GM18502 (cell line): ENCODE data around the gene TSPAN14.
"Not testable (repeated sequence)": the region's sequence is repeated elsewhere in the genome, so short reads cannot be mapped to it uniquely, and the experiment has no call there.

ENCODE experiments used
- ATAC-seq: cut with Tn5 transposase; IDR thresholded peaks from one replicate; pipeline ENCODE4 v1.9.1; 2021; ENCODE audit warnings: mild to moderate bottlenecking; ENCODE audit not compliant: unreplicated experiment, poor library complexity

TSPAN14 gene

DNA sequence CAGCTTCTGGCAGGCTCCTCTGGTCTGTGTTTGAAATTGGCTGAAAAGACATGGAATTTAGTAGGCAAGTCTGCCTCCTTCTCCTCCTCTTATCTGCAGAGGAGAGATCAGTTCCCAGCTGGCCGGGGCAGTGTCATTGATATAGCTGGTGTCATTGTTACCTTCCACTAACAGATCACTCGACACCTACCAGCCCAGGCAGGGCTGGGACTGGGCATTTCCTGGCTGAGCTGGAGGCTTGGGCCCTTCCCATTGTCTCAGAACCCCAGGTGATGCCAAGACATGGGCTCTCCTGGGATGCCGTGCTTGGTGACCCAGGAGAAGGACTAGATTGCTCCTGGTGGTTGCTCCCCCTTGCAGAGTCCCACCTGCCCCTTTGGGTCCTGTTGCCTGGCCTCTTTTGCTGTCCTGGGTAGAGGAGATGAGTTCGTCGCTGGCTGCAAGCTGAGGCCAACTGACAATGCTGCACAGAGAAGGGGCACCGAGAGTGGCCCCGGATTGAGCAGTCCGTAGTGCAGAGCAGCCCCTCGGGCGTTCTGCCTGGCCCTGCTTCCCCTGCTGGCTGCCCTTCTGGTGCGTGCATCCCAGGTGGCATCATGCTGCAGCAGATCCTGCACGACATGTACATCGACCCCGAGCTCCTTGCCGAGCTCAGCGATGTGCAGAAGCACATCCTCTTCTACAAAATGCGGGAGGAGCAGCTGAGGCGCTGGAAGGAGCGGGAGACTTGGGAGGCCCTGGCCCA is 83.8 kb downstream of the TSPAN14 start, which contains the start of gene SH2D4B:
Gene SH2D4B (plus strand): TSS at position 167 of the 745 bp plus-strand sequence. CDS start 430 bp downstream, at position 597.
- ATAC-seq, result no peak

DNA sequence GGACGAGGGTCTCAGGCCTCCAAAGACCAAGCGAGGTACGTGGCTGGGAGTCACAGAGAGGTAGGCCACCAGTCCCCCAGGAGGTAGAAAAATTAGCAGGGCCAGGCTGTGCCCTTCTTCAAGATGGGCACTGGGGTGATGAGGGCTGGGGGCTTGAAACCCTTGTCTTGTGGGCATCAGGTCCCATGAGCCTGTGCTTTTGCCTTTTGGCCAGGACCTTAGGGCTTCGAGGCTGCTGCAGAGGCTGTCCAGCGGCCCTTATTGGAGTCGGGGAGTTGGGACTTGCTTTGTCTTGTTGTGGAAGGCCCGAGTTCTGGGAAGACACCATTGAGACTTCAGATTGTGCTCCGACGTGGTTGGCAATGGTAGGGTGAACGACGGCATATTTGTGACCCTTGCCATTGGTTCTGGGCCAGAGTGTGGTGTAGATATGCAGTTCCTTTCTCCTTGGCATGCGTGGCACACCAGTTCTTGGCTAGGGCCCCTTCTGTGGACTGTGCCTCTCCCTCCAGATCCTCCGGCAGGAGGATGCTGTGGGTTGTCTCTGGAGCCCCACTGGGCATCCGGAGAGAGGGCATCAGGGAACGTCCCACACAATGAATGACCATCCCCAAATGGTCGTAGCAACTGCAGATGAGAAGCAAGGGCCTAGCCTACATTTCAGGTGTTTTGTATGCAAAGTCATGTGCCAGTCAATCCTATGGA is 84.5 kb downstream of the TSPAN14 start:
- ATAC-seq, result no peak

DNA sequence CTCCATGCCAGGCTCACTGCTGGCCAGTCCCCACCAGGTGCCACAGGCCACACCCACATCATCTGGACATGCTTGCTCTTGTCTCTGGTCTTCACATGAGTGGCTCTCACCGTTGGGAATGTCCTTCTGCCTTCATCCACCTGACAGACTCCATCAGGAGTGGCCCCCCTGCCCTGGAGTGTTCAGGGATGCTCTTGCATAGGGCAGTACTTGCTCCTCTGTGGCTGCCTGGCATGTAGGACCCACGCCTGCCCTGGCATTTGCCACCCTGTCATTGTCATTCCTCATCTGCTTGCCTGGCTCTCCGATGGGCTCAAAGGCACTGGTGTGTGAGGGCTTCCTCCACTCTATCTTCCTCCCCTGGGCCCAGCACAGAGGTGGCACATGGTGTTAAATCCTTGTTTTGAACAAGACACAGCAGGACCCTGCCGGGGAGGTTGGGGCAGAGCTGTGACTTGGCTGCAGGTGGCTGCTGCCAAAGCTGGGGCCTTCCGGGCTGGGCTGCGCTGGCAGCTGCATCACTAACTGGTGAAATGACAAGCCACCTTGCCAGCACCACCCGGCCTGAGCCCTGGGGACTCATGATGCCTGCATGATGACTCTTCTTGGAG is 85.4 kb downstream of the TSPAN14 start:
- ATAC-seq, result no peak

DNA sequence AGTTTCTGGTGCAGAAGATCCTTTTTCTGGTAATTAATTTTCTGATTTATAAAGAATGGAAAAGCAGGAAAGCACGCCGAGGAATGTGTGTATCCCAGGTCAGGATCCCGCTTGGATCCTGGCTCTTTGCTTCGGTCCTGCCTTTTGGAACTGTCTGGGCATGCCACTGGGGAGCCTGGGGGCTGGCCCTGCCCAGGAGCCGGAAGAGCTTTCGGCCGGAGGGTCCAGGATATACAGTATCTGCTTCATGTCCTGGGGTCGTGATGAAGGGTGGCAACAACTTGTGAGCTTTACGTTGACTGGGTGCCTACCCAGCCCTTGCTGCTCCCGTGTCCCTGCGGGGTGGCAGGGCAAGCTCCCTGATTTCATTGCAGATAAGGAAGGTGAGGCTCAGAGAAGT is 86.0 kb downstream of the TSPAN14 start:
- no peak for ATAC-seq

DNA sequence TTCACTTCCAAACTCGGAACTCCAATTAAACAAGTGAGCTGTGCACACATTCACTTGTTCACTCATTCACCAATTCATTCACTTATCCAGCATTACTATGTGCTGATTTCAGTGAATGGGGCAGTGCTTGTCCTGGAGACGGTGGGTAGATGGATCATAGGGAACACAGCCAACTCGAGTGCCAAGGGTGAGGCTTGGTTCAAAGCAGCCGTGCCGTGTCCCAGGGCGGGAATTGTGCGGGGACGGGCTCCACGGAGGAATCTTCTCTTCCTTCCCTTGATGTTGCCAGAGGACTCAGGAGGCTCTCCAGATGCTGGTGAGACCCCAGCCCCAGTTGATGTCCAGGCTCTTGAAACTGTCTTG is 86.5 kb downstream of the TSPAN14 start:
- ATAC-seq, result no peak

DNA sequence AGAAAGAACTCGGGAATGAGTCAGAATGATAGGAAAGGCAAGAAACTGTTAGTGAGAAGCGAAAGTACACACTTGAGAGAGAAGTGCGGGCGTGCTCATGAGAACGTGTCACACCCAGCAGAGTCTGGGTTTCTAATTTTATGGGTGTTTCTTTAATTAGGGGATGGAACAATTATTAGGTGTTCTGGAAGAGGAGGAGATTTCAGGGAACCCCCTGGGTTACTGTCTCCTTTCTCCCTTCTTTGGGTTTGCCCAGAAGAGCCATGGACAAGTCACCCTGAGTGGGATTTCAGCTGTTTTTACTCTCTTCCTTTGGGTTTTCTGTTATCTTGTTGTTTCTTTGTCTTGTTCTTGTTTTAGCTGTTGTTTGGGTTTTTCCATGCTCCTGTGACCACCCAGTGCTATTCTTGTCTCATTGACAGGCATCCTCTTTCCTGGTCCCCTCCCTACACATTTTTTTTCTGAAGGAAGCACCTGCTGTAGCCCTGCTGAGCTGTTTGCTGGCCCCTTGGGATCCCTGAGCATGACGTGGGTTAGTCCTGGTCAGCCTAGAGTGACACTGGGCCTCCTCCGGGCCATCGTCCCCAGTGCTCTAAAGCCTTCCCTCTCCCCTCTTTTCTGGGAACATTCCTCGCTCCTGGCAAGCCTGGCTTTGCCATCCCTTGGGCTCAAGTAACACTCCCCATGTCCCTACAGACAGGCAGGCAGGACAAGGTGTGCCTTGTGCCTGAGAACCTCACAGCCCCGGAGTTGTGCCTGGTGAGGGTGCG is 87.1 kb downstream of the TSPAN14 start:
- ATAC-seq, result peak; percentile 73

DNA sequence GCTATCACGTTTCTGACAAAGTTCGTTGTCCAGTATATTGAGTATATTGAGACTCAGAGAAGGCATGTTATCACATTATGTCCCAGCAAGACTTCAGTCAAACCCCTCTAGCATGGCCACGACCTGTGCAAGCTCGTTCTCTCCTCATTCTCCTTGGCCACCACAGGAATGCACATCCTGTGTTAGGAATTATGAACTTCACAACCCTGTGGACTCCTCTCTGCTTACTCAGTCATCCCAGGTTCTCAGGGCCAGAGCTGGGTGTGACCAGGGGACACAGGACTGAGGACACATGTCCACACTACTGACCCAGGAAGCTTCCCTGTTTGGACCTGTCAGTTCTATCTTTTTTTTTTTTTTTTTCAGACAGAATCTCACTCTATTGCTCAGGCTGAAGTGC is 87.9 kb downstream of the TSPAN14 start:
- ATAC-seq, result no peak

DNA sequence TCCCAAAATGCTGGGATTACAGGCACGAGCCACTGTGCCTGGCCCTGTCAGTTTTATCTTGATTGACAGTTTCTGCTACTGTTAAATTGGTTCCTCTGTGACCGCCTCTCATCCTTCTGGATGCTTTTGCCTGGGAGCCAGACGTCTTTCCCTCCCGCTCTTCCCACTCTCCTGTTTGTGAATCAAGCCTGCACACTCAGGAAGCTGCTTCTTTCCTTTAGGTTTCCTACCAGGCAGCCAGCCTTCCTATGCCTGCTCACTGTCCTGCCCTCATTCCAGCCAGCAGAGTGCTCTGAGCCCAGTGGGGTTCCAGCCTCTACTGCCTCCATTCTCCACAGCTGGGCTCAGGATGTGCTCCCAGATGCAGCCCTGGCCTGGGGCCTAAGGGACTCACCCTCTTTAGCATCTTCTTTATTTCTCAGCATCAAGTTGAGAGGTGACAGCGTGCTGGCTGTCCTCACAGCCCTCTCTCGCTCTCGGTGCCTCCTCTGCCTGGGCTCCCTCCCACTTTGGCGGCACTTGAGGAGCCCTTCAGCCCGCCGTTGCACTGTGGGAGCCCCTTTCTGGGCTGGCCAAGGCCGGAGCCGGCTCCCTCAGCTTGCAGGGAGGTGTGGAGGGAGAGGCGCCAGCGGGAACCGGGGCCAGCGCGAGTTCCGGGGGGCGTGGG is 88.7 kb downstream of the TSPAN14 start:
- no peak for ATAC-seq

DNA sequence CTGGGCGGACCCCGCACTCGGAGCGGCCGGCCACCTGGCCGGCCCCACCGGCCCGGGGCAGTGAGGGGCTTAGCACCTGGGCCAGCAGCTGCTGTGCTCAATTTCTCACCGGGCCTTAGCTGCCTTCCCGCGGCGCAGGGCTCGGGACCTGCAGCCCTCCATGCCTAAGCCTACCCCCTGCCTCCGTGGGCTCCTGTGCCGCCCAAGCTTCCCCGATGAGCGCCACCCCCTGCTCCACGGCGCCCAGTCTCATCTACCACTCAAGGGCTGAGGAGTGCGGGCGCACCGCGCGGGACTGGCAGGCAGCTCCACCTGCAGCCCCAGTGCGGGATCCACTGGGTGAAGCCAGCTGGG is 89.2 kb downstream of the TSPAN14 start:
- ATAC-seq, result not testable (repeated sequence)

DNA sequence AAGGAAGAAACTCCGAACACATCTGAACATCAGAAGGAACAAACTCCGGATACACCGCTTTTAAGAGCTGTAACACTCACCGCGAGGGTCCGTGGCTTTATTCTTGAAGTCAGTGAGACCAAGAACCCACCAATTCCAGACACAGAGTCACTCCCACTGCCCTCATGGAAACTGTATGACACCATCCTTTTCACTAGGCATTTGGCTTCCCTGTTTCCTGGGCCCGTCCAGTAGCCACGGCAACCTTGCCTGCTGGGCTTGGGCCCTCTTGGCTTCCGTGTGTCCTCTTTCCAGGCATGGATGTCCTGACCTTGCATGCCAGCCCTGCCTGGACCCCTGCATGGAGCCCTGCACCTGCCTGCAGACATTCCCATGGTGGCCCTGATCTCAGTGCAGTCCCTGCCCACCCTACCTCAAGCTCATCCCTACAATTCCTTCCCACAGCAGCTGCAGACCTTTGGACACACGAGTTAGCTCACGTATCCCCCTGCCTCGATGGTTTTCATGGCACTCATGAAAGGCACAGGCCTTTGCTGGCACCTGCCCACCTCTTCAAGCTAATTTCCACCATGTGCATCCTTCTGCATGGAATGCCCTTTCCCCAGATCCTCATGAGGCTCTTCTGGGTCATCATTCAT is 90.3 kb downstream of the TSPAN14 start:
- ATAC-seq, result no peak

DNA sequence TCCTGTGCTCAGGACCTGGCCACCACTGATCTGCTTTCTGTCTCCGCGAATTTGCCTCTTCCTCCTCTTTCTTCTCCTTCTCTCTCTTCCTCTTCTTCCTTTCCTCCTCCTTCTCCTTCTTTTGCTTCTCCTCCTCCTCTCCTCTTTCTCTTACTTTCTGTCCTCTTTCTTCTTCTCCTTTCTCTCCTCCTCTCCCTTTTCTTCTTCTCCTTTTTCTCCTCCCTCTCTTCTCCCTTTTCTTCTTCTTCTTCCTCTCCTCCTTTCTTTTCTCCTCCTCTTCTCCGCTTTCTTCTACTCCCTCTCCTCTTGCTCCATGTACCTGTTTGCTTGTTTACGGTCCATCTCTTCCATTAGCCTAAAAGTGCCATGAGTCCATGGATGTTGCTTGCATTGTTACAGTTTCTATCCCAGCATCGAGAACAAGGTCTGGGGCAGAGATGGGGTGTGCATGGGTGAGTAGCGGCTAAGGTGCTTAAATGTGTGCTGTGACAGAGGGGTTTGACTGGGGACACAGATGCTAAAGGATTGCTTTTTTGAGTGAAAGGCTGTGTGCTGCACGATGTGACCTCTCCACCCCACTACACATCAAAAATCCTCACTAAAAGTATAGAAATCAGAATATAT is 91.3 kb downstream of the TSPAN14 start:
- no peak for ATAC-seq

DNA sequence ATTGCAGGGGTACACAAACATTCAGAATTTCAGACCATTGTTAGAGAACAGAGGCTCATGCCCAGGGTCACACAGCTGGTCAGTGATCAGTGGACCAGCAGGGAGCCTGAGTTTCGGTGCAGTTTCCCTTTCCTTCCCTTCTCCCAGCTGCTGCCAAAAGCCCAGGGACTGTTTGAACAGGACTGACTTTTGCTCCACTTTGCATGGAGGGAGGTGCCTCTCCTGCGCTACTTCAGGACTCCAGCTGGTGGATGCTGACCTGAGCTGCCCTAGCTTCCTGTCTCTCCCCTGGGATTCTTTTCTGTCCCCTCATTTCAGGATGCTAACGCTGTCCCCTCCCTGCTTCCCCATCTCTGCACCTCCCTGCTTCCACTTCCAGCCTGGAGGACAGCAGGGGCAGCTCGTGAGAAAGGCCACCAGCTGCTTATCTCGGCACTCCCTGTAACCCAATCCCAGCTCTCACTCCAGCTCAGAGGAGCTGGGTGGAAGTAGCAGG is 98.1 kb downstream of the TSPAN14 start:
- ATAC-seq, result no peak

DNA sequence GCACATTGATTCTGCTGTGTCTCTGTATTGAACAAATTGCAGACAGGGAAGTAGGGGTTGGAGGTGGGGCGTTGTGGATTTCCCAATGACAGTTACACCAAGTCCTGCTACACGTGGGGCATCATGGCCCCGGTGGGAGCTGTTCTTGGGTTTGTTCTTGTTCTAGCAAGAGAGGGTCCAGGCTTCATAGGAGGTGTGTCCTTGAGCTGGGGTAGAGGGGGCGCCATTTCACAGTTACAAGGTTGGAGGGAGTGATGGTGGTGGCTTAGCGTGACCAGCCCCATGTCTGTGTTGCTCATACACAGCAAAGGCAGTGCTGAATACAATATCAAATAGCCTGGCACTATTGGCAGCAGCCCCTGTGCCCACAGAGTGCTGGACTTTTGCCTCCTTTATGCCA is 99.3 kb downstream of the TSPAN14 start:
- no peak for ATAC-seq

DNA sequence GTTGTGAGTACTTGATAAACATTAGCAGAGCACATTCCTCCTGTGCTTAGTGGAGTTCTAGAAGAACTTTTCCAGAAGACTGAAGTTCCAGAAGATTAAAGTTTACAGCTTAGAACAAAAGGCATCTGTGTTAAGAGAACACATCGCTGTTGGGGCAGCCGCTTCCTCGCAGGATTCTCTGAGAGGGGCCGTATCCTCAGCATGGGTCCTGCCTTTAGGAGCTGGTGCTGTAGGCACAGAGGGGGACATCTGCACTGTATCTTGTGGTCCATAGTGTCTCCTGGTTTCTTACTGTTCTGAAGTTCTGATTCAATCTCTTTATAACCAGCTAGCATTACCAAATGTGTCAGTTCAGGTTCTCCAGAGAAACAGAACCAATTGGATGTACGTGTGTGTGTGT is 99.9 kb downstream of the TSPAN14 start:
- no peak for ATAC-seq

DNA sequence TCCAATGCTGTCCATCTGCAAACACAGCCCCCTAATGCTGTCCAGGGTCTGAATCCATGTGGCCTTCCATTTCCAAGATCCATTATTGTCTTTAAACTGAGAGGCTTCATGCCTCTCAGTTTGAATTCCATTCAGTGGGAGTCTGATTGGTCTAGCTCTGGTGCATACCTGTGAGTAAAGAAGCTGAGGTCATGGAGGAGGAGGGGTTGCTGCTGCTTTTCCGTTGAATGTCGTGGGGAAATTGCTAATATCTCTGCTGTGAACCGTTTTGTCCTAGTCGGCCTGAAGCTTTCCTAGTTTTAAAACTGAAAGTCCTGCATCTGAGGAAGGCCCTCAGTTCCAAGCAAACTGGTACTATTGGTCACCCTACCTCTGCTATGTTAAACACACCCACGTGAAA is 101.3 kb downstream of the TSPAN14 start:
- no peak for ATAC-seq

DNA sequence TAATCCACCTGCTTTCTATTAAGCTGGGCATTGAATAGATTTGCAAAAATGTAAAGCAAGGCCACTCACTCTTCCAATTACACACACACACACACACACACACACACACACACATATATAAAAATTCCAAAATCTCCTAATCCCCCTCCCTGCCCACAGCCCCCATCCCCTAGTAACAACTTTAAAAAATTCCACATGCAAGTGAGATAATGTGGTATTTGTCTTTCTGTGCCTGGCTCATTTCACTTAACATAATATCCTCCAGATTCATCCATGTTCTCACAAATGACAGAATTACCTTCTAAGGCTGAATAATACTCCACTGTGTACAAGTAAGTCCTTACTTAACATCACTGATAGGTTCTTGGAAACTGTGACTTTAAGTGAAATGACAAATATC is 107.8 kb downstream of the TSPAN14 start:
- ATAC-seq, result no peak

DNA sequence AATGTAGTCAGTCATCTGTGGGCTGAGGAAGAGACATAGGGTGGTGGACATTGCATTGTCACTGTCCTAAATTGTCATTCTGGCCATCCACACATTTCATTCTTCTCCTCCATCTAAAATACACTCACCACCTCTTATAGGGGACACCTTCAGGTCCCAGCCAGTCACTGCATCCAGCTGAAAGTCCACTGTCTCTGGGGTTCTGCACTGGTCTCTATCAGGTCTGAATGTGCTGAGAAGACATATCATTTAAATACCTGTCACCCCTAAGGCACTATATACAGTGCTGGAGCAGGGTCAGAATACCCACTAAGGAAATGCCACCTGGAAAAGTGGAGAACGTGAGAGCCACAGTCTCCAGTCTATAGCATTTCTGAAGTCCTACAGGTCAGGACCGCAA is 113.2 kb downstream of the TSPAN14 start:
- no peak for ATAC-seq

DNA sequence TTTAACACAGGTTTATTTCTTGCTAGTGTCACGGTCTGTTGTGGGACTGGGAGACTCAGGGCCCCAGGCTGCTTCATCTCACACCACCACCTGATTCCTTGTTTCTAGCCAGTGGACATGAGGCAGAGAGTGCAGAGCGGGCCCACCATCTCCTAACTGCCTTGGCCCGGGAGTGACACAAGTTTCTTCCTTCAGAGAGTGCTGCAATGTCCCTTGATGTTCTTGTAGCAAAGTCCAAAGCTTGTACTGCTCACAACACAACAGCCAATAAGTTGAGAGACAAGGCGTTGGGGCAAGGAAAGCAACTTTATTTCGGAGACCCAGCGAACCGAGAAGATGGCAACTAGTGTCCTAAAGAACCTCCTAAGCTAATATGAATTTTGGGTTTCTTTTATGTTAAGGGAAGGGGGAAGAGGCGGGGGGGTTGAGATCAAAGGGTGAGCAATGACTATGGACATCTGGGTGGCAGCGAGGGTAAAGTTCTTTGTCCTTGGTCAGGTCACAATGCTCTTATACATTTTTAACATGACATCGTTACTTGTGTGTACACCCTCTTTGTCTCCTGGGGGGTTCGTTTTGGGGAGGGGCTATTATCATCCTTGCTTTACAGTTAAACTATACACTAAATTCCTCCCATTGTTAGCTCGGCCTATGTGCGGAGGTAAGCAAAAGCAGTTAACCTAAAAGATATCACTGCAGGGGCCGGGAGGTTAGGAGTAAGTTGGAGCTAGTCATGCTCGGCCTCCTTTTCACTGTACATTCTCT is 115.2 kb downstream of the TSPAN14 start:
- ATAC-seq, result no peak

DNA sequence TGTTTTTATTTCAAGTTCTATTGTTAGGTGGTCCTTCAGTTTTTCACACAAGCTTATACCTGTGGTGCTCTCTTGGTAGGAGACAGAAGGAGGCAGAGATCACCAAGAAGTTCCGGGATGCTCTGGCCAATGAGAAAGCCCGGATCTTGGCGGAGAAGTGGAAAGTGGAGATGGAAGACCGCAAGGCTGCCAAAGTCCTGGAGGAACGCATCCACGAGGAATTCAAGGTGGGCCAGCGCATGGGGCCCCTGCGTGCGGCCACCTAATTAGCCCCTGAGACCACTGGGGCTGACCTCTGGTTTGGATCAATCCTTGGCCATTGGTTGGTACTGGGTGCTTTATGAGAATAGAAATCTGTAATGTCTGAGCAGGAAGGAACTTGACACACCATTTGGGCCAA is 117.2 kb downstream of the TSPAN14 start:
- no peak for ATAC-seq
